ENCODE results near the gene GTF2F2. TPM values are rescaled to one million over a fixed set of nuclear protein-coding genes. Genes with fewer than 3 reads are reported as not detected.

GTF2F2 gene
- total and polyA plus RNA-seq, 3 donors from 2014 or later = 19.0 to 29.9 (median 28.1) TPM

GRCh38 chr13:45198041-45198440 lies 77.7 kb downstream of the GTF2F2 start:
- TF ChIP-seq CTCF (IDR thresholded peaks at IDR 0.05) (no peak), POLR2A (IDR thresholded peaks at IDR 0.05) (no peak)
- Histone ChIP-seq H3K27me3 (no peaks in the 10 kb centered on the region), H3K4me1 (peaks cover 8% of the 10 kb centered on the region), H3K4me3 (no peak overlapping the region), H3K9me3 (no peaks in the 10 kb centered on the region), H3K36me3 (ENCODE audit: low read depth, missing control alignments) (no peaks in the 10 kb centered on the region), H3K27ac (no peak overlapping the region)
- 71 to 77% methylated on average over 2 of the region's 2 CpGs for WGBS, 2 donors
- DNase-seq = no peak
- intact Hi-C loops (cut with DNase I; ENCODE audit: low total_unique reads) = no loop called here

- no peak overlapping the region for H3K4me3 ChIP-seq
- no peaks in the 10 kb centered on the region for H3K36me3 ChIP-seq (ENCODE audit: low read depth, missing control alignments)
- intact Hi-C loops (cut with DNase I; ENCODE audit: low total_unique reads) = no loop called here
- H3K27me3 ChIP-seq = no peaks in the 10 kb centered on the region
- TF ChIP-seq CTCF (IDR thresholded peaks at IDR 0.05) (no peak), POLR2A (IDR thresholded peaks at IDR 0.05) (no peak)
- DNase-seq = no peak
- H3K4me1 ChIP-seq = peaks cover 8% of the 10 kb centered on the region
- WGBS, 2 donors = 47 to 62% methylated on average over 3 of the region's 3 CpGs
- no peaks in the 10 kb centered on the region for H3K9me3 ChIP-seq
- no peak overlapping the region for H3K27ac ChIP-seq
These were observed 78.6 kb downstream of the GTF2F2 start for GRCh38 chr13:45198924-45199323.

GRCh38 chr13:45199711-45200110 lies 79.4 kb downstream of the GTF2F2 start:
- Histone ChIP-seq H3K4me3 (no peak overlapping the region), H3K27ac (no peak overlapping the region), H3K9me3 (no peaks in the 10 kb centered on the region), H3K36me3 (ENCODE audit: low read depth, missing control alignments) (no peaks in the 10 kb centered on the region), H3K27me3 (no peaks in the 10 kb centered on the region), H3K4me1 (peaks cover 8% of the 10 kb centered on the region)
- no peak for TF ChIP-seq POLR2A (IDR thresholded peaks at IDR 0.05)
- TF ChIP-seq CTCF (IDR thresholded peaks at IDR 0.05) = no peak
- no peak for DNase-seq
- WGBS, 2 donors = 81 to 88% methylated on average over 4 of the region's 4 CpGs
- intact Hi-C loops (cut with DNase I; ENCODE audit: low total_unique reads) = no loop called here

GRCh38 chr13:45200701-45201232 lies 80.5 kb downstream of the GTF2F2 start, which contains the start of gene KCTD4:
Gene KCTD4, minus strand, starts transcription at chr13:45201045. Its CDS starts 6,478 bp downstream, at chr13:45194567.
- no peak within 1 kb of the TSS for H3K4me3 ChIP-seq
- WGBS, 2 donors = 91 to 94% methylated on average over 2 of the region's 2 CpGs
- intact Hi-C loops (cut with DNase I; ENCODE audit: low total_unique reads) = no loop called here
- no peak within 1 kb of the TSS for H3K27ac ChIP-seq
- H3K36me3 ChIP-seq (ENCODE audit: low read depth, missing control alignments) = no peaks in the 10 kb centered on the region
- H3K4me1 ChIP-seq = peaks cover 4% of the 10 kb centered on the region
- H3K27me3 ChIP-seq = no peaks in the 10 kb centered on the region
- TF ChIP-seq CTCF (IDR thresholded peaks at IDR 0.05) (no peak), POLR2A (IDR thresholded peaks at IDR 0.05) (no peak)
- H3K9me3 ChIP-seq = no peaks in the 10 kb centered on the region
- no peak for DNase-seq

- intact Hi-C loops (cut with DNase I; ENCODE audit: low total_unique reads) = no loop called here
- Histone ChIP-seq H3K27ac (no peak overlapping the region), H3K9me3 (no peaks in the 10 kb centered on the region), H3K4me3 (no peak overlapping the region), H3K4me1 (peaks cover 6% of the 10 kb centered on the region), H3K27me3 (no peaks in the 10 kb centered on the region), H3K36me3 (ENCODE audit: low read depth, missing control alignments) (no peaks in the 10 kb centered on the region)
- TF ChIP-seq CTCF (IDR thresholded peaks at IDR 0.05) (no peak), POLR2A (IDR thresholded peaks at IDR 0.05) (no peak)
- WGBS, 2 donors = 68 to 75% methylated on average over 5 of the region's 5 CpGs
- no peak for DNase-seq
These were observed 84.8 kb downstream of the GTF2F2 start for GRCh38 chr13:45205124-45205523.

Measured in testis (tissue), 3 donors.